ENCODE measurements around the gene ANKRD28.

ANKRD28 gene

DNA sequence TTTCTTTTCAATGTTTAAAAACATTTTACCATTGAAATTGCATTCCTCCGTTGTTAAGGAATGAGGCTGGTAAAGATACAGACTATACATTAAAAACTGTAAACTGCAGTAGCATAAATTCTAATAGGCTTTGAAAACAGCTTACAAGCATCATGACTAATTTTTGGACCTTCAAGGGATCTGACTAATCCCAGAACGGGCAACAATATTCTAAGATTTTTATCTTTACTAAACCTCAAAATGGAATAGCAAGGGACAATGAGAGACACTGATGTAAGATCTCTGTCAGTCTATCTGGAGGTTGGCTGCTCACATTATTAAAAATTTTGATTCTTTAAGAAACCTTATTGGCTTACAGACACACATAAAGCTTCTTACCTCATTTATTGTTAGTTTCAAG, 121.5 kb downstream of the ANKRD28 start:
- TF ChIP-seq, protein P1, sequence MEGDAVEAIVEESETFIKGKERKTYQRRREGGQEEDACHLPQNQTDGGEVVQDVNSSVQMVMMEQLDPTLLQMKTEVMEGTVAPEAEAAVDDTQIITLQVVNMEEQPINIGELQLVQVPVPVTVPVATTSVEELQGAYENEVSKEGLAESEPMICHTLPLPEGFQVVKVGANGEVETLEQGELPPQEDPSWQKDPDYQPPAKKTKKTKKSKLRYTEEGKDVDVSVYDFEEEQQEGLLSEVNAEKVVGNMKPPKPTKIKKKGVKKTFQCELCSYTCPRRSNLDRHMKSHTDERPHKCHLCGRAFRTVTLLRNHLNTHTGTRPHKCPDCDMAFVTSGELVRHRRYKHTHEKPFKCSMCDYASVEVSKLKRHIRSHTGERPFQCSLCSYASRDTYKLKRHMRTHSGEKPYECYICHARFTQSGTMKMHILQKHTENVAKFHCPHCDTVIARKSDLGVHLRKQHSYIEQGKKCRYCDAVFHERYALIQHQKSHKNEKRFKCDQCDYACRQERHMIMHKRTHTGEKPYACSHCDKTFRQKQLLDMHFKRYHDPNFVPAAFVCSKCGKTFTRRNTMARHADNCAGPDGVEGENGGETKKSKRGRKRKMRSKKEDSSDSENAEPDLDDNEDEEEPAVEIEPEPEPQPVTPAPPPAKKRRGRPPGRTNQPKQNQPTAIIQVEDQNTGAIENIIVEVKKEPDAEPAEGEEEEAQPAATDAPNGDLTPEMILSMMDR (IDR thresholded peaks at IDR 0.05; ENCODE audit: control insufficient read depth, extremely low read depth, insufficient read depth): no peak
- no peak overlapping the region for H3K4me3 ChIP-seq (ENCODE audit: low read depth, low read length)
- no peak for DNase-seq (ENCODE audit: low read depth)

GRCh38 chr3:15673536-15673935, 124.2 kb downstream of the ANKRD28 start:
- DNase-seq (ENCODE audit: low read depth): no peak
- H3K4me3 ChIP-seq (ENCODE audit: low read depth, low read length): no peak overlapping the region
- TF ChIP-seq, protein P1 (IDR thresholded peaks at IDR 0.05; ENCODE audit: control insufficient read depth, extremely low read depth, insufficient read depth): no peak

GRCh38 chr3:15667484-15667883, 130.3 kb downstream of the ANKRD28 start:
- no peak overlapping the region for H3K4me3 ChIP-seq (ENCODE audit: low read depth, low read length)
- TF ChIP-seq, protein P1 (IDR thresholded peaks at IDR 0.05; ENCODE audit: control insufficient read depth, extremely low read depth, insufficient read depth): no peak
- DNase-seq (ENCODE audit: low read depth): no peak

GRCh38 chr3:15666277-15666676, 131.5 kb downstream of the ANKRD28 start:
- no peak overlapping the region for H3K4me3 ChIP-seq (ENCODE audit: low read depth, low read length)
- DNase-seq (ENCODE audit: low read depth): no peak
- TF ChIP-seq, protein P1 (IDR thresholded peaks at IDR 0.05; ENCODE audit: control insufficient read depth, extremely low read depth, insufficient read depth): no peak

DNA sequence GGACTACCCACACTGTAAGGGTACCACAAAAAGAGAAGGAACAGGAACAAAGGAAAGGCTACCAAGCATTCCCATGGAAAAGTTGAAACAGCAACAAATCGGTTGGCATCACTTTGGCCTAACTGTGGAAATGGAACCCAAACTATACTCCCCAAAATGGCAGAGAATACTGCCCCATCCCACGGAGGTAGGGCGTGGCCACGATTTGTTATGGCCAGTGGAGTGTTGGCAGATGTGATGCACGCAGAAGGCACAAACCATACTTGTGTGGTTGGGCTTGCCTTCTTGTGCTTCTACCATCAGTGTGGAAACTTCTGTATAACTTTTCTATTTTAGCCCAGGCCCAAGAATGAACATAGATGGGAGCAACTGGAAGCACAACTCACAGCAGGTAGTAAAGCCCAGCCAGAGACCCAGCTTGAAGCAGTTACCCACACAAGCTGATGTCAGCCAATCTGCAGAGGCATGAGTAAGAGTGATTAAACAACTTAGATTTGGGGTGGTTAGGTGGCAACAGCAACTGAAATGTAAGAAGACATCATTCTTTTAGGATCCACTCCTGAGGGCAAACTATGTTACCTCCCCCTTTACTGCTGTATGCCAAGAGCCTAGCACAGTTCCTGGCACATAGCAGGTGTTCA, 132.1 kb downstream of the ANKRD28 start:
- TF ChIP-seq, protein P1 (IDR thresholded peaks at IDR 0.05; ENCODE audit: control insufficient read depth, extremely low read depth, insufficient read depth): no peak
- no peak overlapping the region for H3K4me3 ChIP-seq (ENCODE audit: low read depth, low read length)
- no peak for DNase-seq (ENCODE audit: low read depth)

DNA sequence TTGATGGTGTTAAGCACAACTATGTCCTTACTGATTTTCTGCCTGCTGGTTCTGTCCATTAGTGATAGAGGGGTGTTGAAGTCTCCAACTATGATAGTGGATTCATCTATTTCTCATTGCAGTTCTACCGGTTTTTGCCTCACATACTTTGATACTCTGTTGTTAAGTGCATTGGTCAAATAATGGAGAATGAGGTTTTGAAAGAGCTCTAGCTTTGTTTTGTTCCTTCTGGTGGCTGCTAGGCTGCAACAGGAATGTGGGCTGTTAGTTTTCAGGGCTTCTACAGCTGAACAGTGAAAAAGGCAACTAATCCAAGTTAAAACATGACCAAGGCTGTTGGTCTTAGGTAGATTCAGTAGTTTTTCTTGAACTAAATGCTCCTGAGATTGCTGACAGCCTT, 133.6 kb downstream of the ANKRD28 start:
- no peak for DNase-seq (ENCODE audit: low read depth)

More for the DNA sequence above, 133.6 kb downstream of the ANKRD28 start:
- H3K4me3 ChIP-seq (ENCODE audit: low read depth, low read length): no peak overlapping the region
- TF ChIP-seq, protein P1 (IDR thresholded peaks at IDR 0.05; ENCODE audit: control insufficient read depth, extremely low read depth, insufficient read depth): no peak
